HG03378 (cell line): ENCODE results near the gene CPNE6.

ENCODE experiments used
- ATAC-seq: cut with Tn5 transposase; IDR thresholded peaks from one replicate; pipeline ENCODE4 v1.9.1; 2021; ENCODE audit warnings: mild to moderate bottlenecking, moderate library complexity; ENCODE audit not compliant: unreplicated experiment

Gene CPNE6

GRCh38 chr14:24126939-24127338, 55.6 kb downstream of the CPNE6 start:
- no peak for ATAC-seq

- no peak for ATAC-seq
Observed at GRCh38 chr14:24127673-24128072, 56.3 kb downstream of the CPNE6 start.
